Testis (tissue), 2 donors: ENCODE data around the gene MPRIP.

ENCODE experiments used
- CTCF ChIP-seq, 3 experiments: fragments of 450-650 bp in 2 of 3; fragments of 200-600 bp in 1 of 3; sonication (generic) in 1 of 3; IDR thresholded peaks; one replicate each; pipeline ENCODE4 v1.5.1; 2016 to 2019; ENCODE audit warnings: antibody characterized with exemption in 3 of 3, mild to moderate bottlenecking in 2 of 3, moderate library complexity in 1 of 3
- POLR2A ChIP-seq: fragments of 450-650 bp; IDR thresholded peaks from one replicate; pipeline ENCODE4 v1.6.1; 2017; ENCODE audit warnings: antibody characterized with exemption, mild to moderate bottlenecking, moderate library complexity

- TF ChIP-seq CTCF (IDR thresholded peaks at IDR 0.05) (no peak), POLR2A (no peak)
Measured at GRCh38 chr17:17063546-17064122, 21.4 kb downstream of the MPRIP start.
